HepG2 (cell line): ENCODE results near the gene SLC16A3. TPM values are rescaled to one million over a fixed set of nuclear protein-coding genes. Genes with fewer than 3 reads are reported as not detected.
A peak's percentile ranks its signal among the peaks of the same experiment; 100 is the strongest.

ENCODE experiments used
- ISX ChIP-seq: sonication (generic); formaldehyde crosslinking; conservative IDR thresholded peaks from 2 replicates; pipeline ENCODE4 v1.5.0; 2020; ENCODE audit warnings: missing genetic modification reagents
- MXI1 ChIP-seq: IDR thresholded peaks from 3 replicates; pipeline ENCODE4 v1.6.1; 2012; ENCODE audit warnings: low read depth, low read length, inconsistent platforms, borderline replicate concordance
- ZNF225 ChIP-seq: sonication (generic); formaldehyde crosslinking; IDR thresholded peaks from 2 replicates; pipeline ENCODE4 v1.4.0; 2020; ENCODE audit warnings: mild to moderate bottlenecking, missing genetic modification reagents
- ZNF549 ChIP-seq: sonication (generic); formaldehyde crosslinking; IDR thresholded peaks from 2 replicates; pipeline ENCODE4 v1.5.0; 2020; ENCODE audit warnings: missing genetic modification reagents
- ZNF737 ChIP-seq: sonication (generic); formaldehyde crosslinking; IDR thresholded peaks from 2 replicates; pipeline ENCODE4 v1.5.0; 2020; ENCODE audit warnings: missing genetic modification reagents, mild to moderate bottlenecking, borderline replicate concordance
- polyA plus RNA-seq, 8 experiments: library from polyadenylated mRNA; depleted of rRNA in 3 of 8; stranded (reverse) in 7 of 8; unstranded in 1 of 8; fragments of >200 nt; fragmentation: Illumina TruSeq in 4 of 8; extraction: Trizol in 4 of 8; gene quantifications; 2 replicates each; pipeline versions ENCODE4 v1.2.1 to v1.2.3, GENCODE V29; 2011 to 2016; ENCODE audit warnings: low read depth in 4 of 8, missing spikeins in 1 of 8, mixed read lengths in 1 of 8; ENCODE audit not compliant: insufficient read depth in 1 of 8
- total RNA-seq, 5 experiments: library from RNA; depleted of rRNA; stranded (reverse); fragments of >200 nt; fragmentation: Illumina TruSeq; extraction: Trizol; gene quantifications; 2 replicates each; pipeline ENCODE4 v1.2.3, GENCODE V29; 2016; ENCODE audit warnings: low read depth in 1 of 5
- TF ChIP-seq, protein P1 (sequence below): sonication (generic); formaldehyde crosslinking; IDR thresholded peaks from 2 replicates; pipeline ENCODE4 v1.4.0; 2020; ENCODE audit warnings: missing genetic modification reagents, mild to moderate bottlenecking, borderline replicate concordance
- TF ChIP-seq, protein P2 (sequence below): sonication (generic); formaldehyde crosslinking; IDR thresholded peaks from 2 replicates; pipeline ENCODE4 v1.5.0; 2020; ENCODE audit warnings: mild to moderate bottlenecking, missing genetic modification reagents, borderline replicate concordance
- TF ChIP-seq, protein P3 (sequence below): sonication (generic); formaldehyde crosslinking; IDR thresholded peaks from 2 replicates; pipeline ENCODE4 v1.4.0; 2020; ENCODE audit warnings: missing genetic modification reagents, borderline replicate concordance
- TF ChIP-seq, protein P4 (sequence below): sonication (generic); formaldehyde crosslinking; IDR thresholded peaks from 2 replicates; pipeline ENCODE4 v1.5.1; 2020; ENCODE audit warnings: missing genetic modification reagents, mild to moderate bottlenecking, borderline replicate concordance
- TF ChIP-seq, protein P5 (sequence below): sonication (generic); formaldehyde crosslinking; IDR thresholded peaks from 2 replicates; pipeline ENCODE4 v1.5.1; 2020; ENCODE audit warnings: missing genetic modification reagents, mild to moderate bottlenecking, borderline replicate concordance

The SLC16A3 gene
- total and polyA plus RNA-seq, 2 of the 13 experiments (the other 11 are each of a cell fraction or from before 2014, with no cell fraction given), result 242 to 349 TPM

DNA sequence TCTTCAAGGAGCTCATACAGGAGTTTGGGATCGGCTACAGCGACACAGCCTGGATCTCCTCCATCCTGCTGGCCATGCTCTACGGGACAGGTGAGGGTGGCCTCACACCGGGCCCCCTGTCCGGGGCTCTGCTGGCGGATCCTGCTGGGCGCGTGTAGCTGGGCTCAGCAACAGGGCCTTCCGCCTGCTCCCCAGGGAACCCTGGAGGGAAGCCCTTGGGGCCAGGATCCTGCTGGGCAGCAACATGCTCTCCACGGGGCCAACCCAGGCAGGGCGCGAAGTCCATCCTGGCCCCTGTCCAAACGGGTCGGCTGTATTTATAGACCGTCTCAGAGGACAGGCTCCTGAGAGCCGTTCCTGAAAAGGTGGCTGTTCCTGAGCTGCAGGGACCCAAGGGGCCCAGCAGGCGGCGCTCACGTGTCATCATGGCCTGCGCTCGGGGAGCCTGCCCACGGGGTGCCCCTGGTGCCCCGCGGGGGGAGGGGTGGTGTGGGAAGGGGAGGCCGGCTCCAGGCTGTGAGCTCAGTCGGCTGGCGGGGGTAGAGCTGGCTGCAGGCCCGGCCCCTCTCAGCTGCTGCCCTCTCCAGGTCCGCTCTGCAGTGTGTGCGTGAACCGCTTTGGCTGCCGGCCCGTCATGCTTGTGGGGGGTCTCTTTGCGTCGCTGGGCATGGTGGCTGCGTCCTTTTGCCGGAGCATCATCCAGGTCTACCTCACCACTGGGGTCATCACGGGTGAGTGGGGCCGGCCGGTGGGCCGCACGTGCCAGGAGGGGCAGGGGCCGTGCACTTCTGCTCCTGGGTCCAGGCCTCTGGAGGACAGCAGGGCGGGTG lies 7.5 kb downstream of the SLC16A3 start (continued):
- TF ChIP-seq, protein P1, sequence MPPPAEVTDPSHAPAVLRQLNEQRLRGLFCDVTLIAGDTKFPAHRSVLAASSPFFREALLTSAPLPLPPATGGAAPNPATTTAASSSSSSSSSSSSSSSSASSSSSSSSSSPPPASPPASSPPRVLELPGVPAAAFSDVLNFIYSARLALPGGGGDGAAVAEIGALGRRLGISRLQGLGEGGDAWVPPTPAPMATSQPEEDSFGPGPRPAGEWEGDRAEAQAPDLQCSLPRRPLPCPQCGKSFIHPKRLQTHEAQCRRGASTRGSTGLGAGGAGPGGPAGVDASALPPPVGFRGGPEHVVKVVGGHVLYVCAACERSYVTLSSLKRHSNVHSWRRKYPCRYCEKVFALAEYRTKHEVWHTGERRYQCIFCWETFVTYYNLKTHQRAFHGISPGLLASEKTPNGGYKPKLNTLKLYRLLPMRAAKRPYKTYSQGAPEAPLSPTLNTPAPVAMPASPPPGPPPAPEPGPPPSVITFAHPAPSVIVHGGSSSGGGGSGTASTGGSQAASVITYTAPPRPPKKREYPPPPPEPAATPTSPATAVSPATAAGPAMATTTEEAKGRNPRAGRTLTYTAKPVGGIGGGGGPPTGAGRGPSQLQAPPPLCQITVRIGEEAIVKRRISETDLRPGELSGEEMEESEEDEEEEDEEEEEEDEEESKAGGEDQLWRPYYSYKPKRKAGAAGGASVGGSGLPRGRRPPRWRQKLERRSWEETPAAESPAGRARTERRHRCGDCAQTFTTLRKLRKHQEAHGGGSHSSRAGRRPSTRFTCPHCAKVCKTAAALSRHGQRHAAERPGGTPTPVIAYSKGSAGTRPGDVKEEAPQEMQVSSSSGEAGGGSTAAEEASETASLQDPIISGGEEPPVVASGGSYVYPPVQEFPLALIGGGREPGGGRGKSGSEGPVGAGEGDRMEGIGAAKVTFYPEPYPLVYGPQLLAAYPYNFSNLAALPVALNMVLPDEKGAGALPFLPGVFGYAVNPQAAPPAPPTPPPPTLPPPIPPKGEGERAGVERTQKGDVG (CRISPR knock-in tag), result peak; percentile 100
- TF ChIP-seq, protein P2, sequence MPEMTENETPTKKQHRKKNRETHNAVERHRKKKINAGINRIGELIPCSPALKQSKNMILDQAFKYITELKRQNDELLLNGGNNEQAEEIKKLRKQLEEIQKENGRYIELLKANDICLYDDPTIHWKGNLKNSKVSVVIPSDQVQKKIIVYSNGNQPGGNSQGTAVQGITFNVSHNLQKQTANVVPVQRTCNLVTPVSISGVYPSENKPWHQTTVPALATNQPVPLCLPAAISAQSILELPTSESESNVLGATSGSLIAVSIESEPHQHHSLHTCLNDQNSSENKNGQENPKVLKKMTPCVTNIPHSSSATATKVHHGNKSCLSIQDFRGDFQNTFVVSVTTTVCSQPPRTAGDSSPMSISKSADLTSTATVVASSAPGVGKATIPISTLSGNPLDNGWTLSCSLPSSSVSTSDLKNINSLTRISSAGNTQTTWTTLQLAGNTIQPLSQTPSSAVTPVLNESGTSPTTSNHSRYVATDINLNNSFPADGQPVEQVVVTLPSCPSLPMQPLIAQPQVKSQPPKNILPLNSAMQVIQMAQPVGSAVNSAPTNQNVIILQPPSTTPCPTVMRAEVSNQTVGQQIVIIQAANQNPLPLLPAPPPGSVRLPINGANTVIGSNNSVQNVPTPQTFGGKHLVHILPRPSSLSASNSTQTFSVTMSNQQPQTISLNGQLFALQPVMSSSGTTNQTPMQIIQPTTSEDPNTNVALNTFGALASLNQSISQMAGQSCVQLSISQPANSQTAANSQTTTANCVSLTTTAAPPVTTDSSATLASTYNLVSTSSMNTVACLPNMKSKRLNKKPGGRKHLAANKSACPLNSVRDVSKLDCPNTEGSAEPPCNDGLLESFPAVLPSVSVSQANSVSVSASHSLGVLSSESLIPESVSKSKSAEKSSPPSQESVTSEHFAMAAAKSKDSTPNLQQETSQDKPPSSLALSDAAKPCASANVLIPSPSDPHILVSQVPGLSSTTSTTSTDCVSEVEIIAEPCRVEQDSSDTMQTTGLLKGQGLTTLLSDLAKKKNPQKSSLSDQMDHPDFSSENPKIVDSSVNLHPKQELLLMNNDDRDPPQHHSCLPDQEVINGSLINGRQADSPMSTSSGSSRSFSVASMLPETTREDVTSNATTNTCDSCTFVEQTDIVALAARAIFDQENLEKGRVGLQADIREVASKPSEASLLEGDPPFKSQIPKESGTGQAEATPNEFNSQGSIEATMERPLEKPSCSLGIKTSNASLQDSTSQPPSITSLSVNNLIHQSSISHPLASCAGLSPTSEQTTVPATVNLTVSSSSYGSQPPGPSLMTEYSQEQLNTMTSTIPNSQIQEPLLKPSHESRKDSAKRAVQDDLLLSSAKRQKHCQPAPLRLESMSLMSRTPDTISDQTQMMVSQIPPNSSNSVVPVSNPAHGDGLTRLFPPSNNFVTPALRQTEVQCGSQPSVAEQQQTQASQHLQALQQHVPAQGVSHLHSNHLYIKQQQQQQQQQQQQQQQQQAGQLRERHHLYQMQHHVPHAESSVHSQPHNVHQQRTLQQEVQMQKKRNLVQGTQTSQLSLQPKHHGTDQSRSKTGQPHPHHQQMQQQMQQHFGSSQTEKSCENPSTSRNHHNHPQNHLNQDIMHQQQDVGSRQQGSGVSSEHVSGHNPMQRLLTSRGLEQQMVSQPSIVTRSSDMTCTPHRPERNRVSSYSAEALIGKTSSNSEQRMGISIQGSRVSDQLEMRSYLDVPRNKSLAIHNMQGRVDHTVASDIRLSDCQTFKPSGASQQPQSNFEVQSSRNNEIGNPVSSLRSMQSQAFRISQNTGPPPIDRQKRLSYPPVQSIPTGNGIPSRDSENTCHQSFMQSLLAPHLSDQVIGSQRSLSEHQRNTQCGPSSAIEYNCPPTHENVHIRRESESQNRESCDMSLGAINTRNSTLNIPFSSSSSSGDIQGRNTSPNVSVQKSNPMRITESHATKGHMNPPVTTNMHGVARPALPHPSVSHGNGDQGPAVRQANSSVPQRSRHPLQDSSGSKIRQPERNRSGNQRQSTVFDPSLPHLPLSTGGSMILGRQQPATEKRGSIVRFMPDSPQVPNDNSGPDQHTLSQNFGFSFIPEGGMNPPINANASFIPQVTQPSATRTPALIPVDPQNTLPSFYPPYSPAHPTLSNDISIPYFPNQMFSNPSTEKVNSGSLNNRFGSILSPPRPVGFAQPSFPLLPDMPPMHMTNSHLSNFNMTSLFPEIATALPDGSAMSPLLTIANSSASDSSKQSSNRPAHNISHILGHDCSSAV (CRISPR knock-in tag), result peak; percentile 96; the same call in 1 of the 2 replicates
- TF ChIP-seq ZNF549 (CRISPR knock-in tag) (peak; percentile 51; the same call in 1 of the 2 replicates), ZNF737 (CRISPR knock-in tag) (peak; percentile 98; the same call in 1 of the 2 replicates), MXI1 (peak; percentile 69; the same call in 2 of the 3 replicates), ZNF225 (CRISPR knock-in tag) (peak; percentile 99), ISX (peak; percentile 97)
- TF ChIP-seq, protein P3, sequence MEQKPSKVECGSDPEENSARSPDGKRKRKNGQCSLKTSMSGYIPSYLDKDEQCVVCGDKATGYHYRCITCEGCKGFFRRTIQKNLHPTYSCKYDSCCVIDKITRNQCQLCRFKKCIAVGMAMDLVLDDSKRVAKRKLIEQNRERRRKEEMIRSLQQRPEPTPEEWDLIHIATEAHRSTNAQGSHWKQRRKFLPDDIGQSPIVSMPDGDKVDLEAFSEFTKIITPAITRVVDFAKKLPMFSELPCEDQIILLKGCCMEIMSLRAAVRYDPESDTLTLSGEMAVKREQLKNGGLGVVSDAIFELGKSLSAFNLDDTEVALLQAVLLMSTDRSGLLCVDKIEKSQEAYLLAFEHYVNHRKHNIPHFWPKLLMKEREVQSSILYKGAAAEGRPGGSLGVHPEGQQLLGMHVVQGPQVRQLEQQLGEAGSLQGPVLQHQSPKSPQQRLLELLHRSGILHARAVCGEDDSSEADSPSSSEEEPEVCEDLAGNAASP (CRISPR knock-in tag), result peak; percentile 95
- TF ChIP-seq, protein P4, sequence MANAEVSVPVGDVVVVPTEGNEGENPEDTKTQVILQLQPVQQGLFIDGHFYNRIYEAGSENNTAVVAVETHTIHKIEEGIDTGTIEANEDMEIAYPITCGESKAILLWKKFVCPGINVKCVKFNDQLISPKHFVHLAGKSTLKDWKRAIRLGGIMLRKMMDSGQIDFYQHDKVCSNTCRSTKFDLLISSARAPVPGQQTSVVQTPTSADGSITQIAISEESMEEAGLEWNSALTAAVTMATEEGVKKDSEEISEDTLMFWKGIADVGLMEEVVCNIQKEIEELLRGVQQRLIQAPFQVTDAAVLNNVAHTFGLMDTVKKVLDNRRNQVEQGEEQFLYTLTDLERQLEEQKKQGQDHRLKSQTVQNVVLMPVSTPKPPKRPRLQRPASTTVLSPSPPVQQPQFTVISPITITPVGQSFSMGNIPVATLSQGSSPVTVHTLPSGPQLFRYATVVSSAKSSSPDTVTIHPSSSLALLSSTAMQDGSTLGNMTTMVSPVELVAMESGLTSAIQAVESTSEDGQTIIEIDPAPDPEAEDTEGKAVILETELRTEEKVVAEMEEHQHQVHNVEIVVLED (CRISPR knock-in tag), result peak; percentile 50; the same call in 1 of the 2 replicates
- TF ChIP-seq, protein P5, sequence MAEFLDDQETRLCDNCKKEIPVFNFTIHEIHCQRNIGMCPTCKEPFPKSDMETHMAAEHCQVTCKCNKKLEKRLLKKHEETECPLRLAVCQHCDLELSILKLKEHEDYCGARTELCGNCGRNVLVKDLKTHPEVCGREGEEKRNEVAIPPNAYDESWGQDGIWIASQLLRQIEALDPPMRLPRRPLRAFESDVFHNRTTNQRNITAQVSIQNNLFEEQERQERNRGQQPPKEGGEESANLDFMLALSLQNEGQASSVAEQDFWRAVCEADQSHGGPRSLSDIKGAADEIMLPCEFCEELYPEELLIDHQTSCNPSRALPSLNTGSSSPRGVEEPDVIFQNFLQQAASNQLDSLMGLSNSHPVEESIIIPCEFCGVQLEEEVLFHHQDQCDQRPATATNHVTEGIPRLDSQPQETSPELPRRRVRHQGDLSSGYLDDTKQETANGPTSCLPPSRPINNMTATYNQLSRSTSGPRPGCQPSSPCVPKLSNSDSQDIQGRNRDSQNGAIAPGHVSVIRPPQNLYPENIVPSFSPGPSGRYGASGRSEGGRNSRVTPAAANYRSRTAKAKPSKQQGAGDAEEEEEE, result peak; percentile 67; the same call in 1 of the 2 replicates
